Activated naive CD4-positive, alpha-beta T cell treated with anti-CD3 and anti-CD28 coated beads, Interleukin-2, amount 50 U/mL, for 72 hours (primary cell): Measurements from ENCODE around the gene GPT2. TPM values are rescaled to one million over a fixed set of nuclear protein-coding genes. Genes with fewer than 3 reads are reported as not detected.
"Not testable (repeated sequence)": the region's sequence is repeated elsewhere in the genome, so short reads cannot be mapped to it uniquely, and the experiment has no call there.

ENCODE experiments used
- ATAC-seq, 2 donors: fragments of 150-1000 bp; cut with Tn5 transposase; 2 replicates each; pipeline ENCODE4 v1.10.0; 2021; ENCODE audit warnings: mild to moderate bottlenecking in 2 of 2, moderate library complexity in 2 of 2
- DNase-seq, 2 donors: peaks; one replicate each; pipeline ENCODE4 v3.0.0; 2021 to 2022; ENCODE audit warnings: low spot score in 2 of 2
- H3K27ac Mint-ChIP-seq, 2 donors: one replicate each; pipeline ENCODE4 v1.8.0; 2022; ENCODE audit warnings: mild to moderate bottlenecking in 2 of 2, mixed read lengths in 2 of 2
- H3K36me3 Mint-ChIP-seq, 2 donors: one replicate each; pipeline ENCODE4 v1.8.0; 2022; ENCODE audit warnings: mixed read lengths in 2 of 2
- H3K9me3 Mint-ChIP-seq, 2 donors: one replicate each; pipeline ENCODE4 v1.8.0; 2022; ENCODE audit warnings: mixed read lengths in 2 of 2
- total RNA-seq, 2 donors: library from RNA; stranded (reverse); gene quantifications; one replicate each; pipeline ENCODE4 v1.2.3, GENCODE V29; 2022

Gene GPT2
- total RNA-seq, 2 donors from 2014 or later: 4.6 to 11.1 TPM

GRCh38 chr16:46857368-46857945 lies 26.7 kb upstream of the GPT2 start:
- ATAC-seq (no peak), DNase-seq (no peak)
- Mint-ChIP-seq H3K27ac (no peak overlapping the region), H3K9me3 (no peaks in the 10 kb centered on the region), H3K36me3 (no peaks in the 10 kb centered on the region)

- no peak overlapping the region for H3K27ac Mint-ChIP-seq
- DNase-seq: no peak
- no peak for ATAC-seq
- no peaks in the 10 kb centered on the region for H3K9me3 Mint-ChIP-seq
- no peaks in the 10 kb centered on the region for H3K36me3 Mint-ChIP-seq
Observed at GRCh38 chr16:46858151-46858550, 26.0 kb upstream of the GPT2 start.

GRCh38 chr16:46859719-46860152 lies 24.4 kb upstream of the GPT2 start:
- no peak overlapping the region for H3K27ac Mint-ChIP-seq
- DNase-seq: peak in 1 of 2 donors; percentile 24
- peak; percentile 70 to 94 for ATAC-seq
- H3K36me3 Mint-ChIP-seq: no peaks in the 10 kb centered on the region
- no peaks in the 10 kb centered on the region for H3K9me3 Mint-ChIP-seq

- DNase-seq: no peak
- peak overlapping the region in 1 of 2 donors; percentile 22 for H3K27ac Mint-ChIP-seq
Observed at GRCh38 chr16:46862555-46863447, 21.4 kb upstream of the GPT2 start.

GRCh38 chr16:46866286-46866685 lies 17.9 kb upstream of the GPT2 start:
- DNase-seq: no peak
- no peaks in the 10 kb centered on the region for H3K36me3 Mint-ChIP-seq
- no peak overlapping the region for H3K27ac Mint-ChIP-seq
- H3K9me3 Mint-ChIP-seq: peaks cover 0 to 4% of the 10 kb centered on the region in 2 donors
- ATAC-seq: no peak

More at GRCh38 chr16:46862555-46863447, 21.4 kb upstream of the GPT2 start:
- peak; percentile 53 to 67 for ATAC-seq
- Mint-ChIP-seq H3K9me3 (peaks cover 0 to 4% of the 10 kb centered on the region in 2 donors), H3K36me3 (no peaks in the 10 kb centered on the region)

- not testable (repeated sequence) for H3K36me3 Mint-ChIP-seq, H3K9me3 Mint-ChIP-seq, DNase-seq, H3K27ac Mint-ChIP-seq, ATAC-seq
Observed at GRCh38 chr16:46867486-46867885, 16.7 kb upstream of the GPT2 start.

- H3K36me3 Mint-ChIP-seq, DNase-seq, H3K27ac Mint-ChIP-seq, H3K9me3 Mint-ChIP-seq, ATAC-seq: not testable (repeated sequence)
Observed at GRCh38 chr16:46868891-46869290, 15.3 kb upstream of the GPT2 start.

- Mint-ChIP-seq H3K9me3 (peaks cover 0 to 4% of the 10 kb centered on the region in 2 donors), H3K27ac (no peak overlapping the region), H3K36me3 (no peaks in the 10 kb centered on the region)
- DNase-seq: no peak
- no peak for ATAC-seq
Observed at GRCh38 chr16:46871597-46871996, 12.6 kb upstream of the GPT2 start.

GRCh38 chr16:46873201-46873600 lies 11.0 kb upstream of the GPT2 start:
- DNase-seq (no peak), ATAC-seq (no peak)
- H3K27ac Mint-ChIP-seq: no peak overlapping the region
- no peaks in the 10 kb centered on the region for H3K9me3 Mint-ChIP-seq
- no peaks in the 10 kb centered on the region for H3K36me3 Mint-ChIP-seq

GRCh38 chr16:46875243-46875642 lies 8.9 kb upstream of the GPT2 start:
- Mint-ChIP-seq H3K27ac (no peak overlapping the region), H3K9me3 (no peaks in the 10 kb centered on the region), H3K36me3 (no peaks in the 10 kb centered on the region)
- DNase-seq: no peak
- no peak for ATAC-seq

GRCh38 chr16:46882304-46882939 lies 1.7 kb upstream of the GPT2 start:
- Mint-ChIP-seq H3K36me3 (no peaks in the 10 kb centered on the region), H3K9me3 (no peaks in the 10 kb centered on the region), H3K27ac (no peak overlapping the region)
- no peak for DNase-seq
- ATAC-seq: no peak

GRCh38 chr16:46882940-46883307 lies 1.2 kb upstream of the GPT2 start:
- DNase-seq (no peak), ATAC-seq (no peak)
- Mint-ChIP-seq H3K36me3 (no peaks in the 10 kb centered on the region), H3K27ac (peak overlapping the region in 1 of 2 donors; percentile 74), H3K9me3 (no peaks in the 10 kb centered on the region)

- ATAC-seq (no peak), DNase-seq (no peak)
- Mint-ChIP-seq H3K9me3 (no peaks in the 10 kb centered on the region), H3K36me3 (no peaks in the 10 kb centered on the region), H3K27ac (peak overlapping the region; percentile 74 to 76)
Observed at GRCh38 chr16:46883353-46883689, 841 bp upstream of the GPT2 start.

- Mint-ChIP-seq H3K36me3 (no peaks in the 10 kb centered on the region), H3K27ac (peak overlapping the region; percentile 14 to 74), H3K9me3 (no peaks in the 10 kb centered on the region)
- peak in 1 of 2 donors; percentile 29 for DNase-seq
- peak; percentile 2 to 16 for ATAC-seq
Observed at GRCh38 chr16:46884513-46885293, 541 bp downstream of the GPT2 start.

- no peak for DNase-seq
- ATAC-seq: no peak
- H3K36me3 Mint-ChIP-seq: no peaks in the 10 kb centered on the region
- H3K27ac Mint-ChIP-seq: no peak overlapping the region
- H3K9me3 Mint-ChIP-seq: no peaks in the 10 kb centered on the region
Observed at GRCh38 chr16:46885960-46886763, 2.0 kb downstream of the GPT2 start.
